MCF 10A (cell line): ENCODE results near the gene PGLYRP2. TPM values are rescaled to one million over a fixed set of nuclear protein-coding genes. Genes with fewer than 3 reads are reported as not detected.
"Not testable (repeated sequence)": the region's sequence is repeated elsewhere in the genome, so short reads cannot be mapped to it uniquely, and the experiment has no call there.

Source experiments
- BruUV-seq: library from RNA; stranded (reverse); fragments of 400-500 nt; replicated peaks from 2 replicates; lab custom pipeline; 2021; lab: Mats Ljungman, UMichigan
- CTCF ChIA-PET: fragments of 300-600 bp; sonication (Branson Sonifier 250); formaldehyde crosslinking; extraction: SDS; loops from one replicate; lab custom pipeline; 2021; ENCODE audit warnings: antibody characterized with exemption, inconsistent platforms; lab: Yijun Ruan, JAX
- POLR2A ChIA-PET: fragments of 300-600, 350-650 bp; sonication (Branson Sonifier 250); formaldehyde crosslinking; extraction: SDS; loops from one replicate; lab custom pipeline; 2020; ENCODE audit warnings: antibody characterized with exemption, inconsistent platforms; lab: Yijun Ruan, JAX
- DNase-seq: peaks from one replicate; pipeline ENCODE4 v3.0.0-alpha.2; 2018; ENCODE audit not compliant: unreplicated experiment
- H3K27ac Mint-ChIP-seq: one replicate; pipeline ENCODE4 v1.8.0; 2022; ENCODE audit warnings: mild to moderate bottlenecking, low read depth, mixed read lengths; ENCODE audit not compliant: unreplicated experiment
- H3K27me3 Mint-ChIP-seq: one replicate; pipeline ENCODE4 v1.8.0; 2022; ENCODE audit warnings: mixed read lengths; ENCODE audit not compliant: insufficient read depth, unreplicated experiment
- H3K36me3 Mint-ChIP-seq: one replicate; pipeline ENCODE4 v1.8.0; 2022; ENCODE audit warnings: mild to moderate bottlenecking, moderate library complexity, mixed read lengths; ENCODE audit not compliant: insufficient read depth, unreplicated experiment
- H3K4me1 Mint-ChIP-seq: one replicate; pipeline ENCODE4 v1.8.0; 2022; ENCODE audit warnings: mixed read lengths; ENCODE audit not compliant: insufficient read depth, unreplicated experiment
- H3K4me3 Mint-ChIP-seq: one replicate; pipeline ENCODE4 v1.8.0; 2022; ENCODE audit warnings: mild to moderate bottlenecking, moderate library complexity, mixed read lengths; ENCODE audit not compliant: unreplicated experiment
- H3K9me3 Mint-ChIP-seq: one replicate; pipeline ENCODE4 v1.8.0; 2022; ENCODE audit warnings: mixed read lengths; ENCODE audit not compliant: unreplicated experiment
- CTCF ChIP-seq: fragments of 200-600 bp; IDR thresholded peaks from one replicate; pipeline ENCODE4 v1.8.0; 2022; ENCODE audit warnings: antibody characterized with exemption, mild to moderate bottlenecking; ENCODE audit not compliant: unreplicated experiment
- intact Hi-C: fragments of 100-400 bp; cut with micrococcal nuclease; formaldehyde crosslinking; loops from 2 replicates; pipeline ENCODE4 v1.14.1; 2022
- total RNA-seq: library from RNA; stranded (reverse); gene quantifications from 2 replicates; pipeline ENCODE4 v1.2.3, GENCODE V29; 2022

The PGLYRP2 gene
- total RNA-seq, 1 experiment from 2014 or later: not detected

GRCh38 chr19:15488489-15489226 is 9.4 kb upstream of the PGLYRP2 start:
- intact Hi-C loops: no loop called here
- CTCF ChIA-PET: no interaction called here
- no TSS peak for BruUV-seq
- no peaks in the 10 kb centered on the region for H3K36me3 Mint-ChIP-seq
- H3K9me3 Mint-ChIP-seq: peaks cover 8% of the 10 kb centered on the region
- H3K4me3 Mint-ChIP-seq: no peak overlapping the region
- no peak for DNase-seq
- no peak for TF ChIP-seq CTCF
- H3K4me1 Mint-ChIP-seq: no peaks in the 10 kb centered on the region
- POLR2A ChIA-PET: no interaction called here
- H3K27me3 Mint-ChIP-seq: no peaks in the 10 kb centered on the region
- no peak overlapping the region for H3K27ac Mint-ChIP-seq

- intact Hi-C loops: no loop called here
- Mint-ChIP-seq H3K4me3 (no peak overlapping the region), H3K9me3 (peaks cover 8% of the 10 kb centered on the region), H3K4me1 (no peaks in the 10 kb centered on the region), H3K36me3 (no peaks in the 10 kb centered on the region), H3K27ac (no peak overlapping the region), H3K27me3 (no peaks in the 10 kb centered on the region)
- CTCF ChIA-PET: no interaction called here
- BruUV-seq: no TSS peak
- DNase-seq: no peak
- TF ChIP-seq CTCF: no peak
- POLR2A ChIA-PET: no interaction called here
Observed at GRCh38 chr19:15487038-15487437, 7.7 kb upstream of the PGLYRP2 start.

- POLR2A ChIA-PET, H3K27ac Mint-ChIP-seq, intact Hi-C loops, H3K4me1 Mint-ChIP-seq, BruUV-seq, DNase-seq, H3K9me3 Mint-ChIP-seq, H3K36me3 Mint-ChIP-seq, H3K27me3 Mint-ChIP-seq, H3K4me3 Mint-ChIP-seq: not testable (repeated sequence)
- CTCF ChIA-PET: interaction anchor here (0.6 to 0.7 kb wide), 3 partner anchors 89 to 699 kb away, joined by 3 to 4 read pairs (median 3); partner anchors contain the start of gene FAM32A
Observed at GRCh38 chr19:15485768-15486167, 6.5 kb upstream of the PGLYRP2 start.

DNA sequence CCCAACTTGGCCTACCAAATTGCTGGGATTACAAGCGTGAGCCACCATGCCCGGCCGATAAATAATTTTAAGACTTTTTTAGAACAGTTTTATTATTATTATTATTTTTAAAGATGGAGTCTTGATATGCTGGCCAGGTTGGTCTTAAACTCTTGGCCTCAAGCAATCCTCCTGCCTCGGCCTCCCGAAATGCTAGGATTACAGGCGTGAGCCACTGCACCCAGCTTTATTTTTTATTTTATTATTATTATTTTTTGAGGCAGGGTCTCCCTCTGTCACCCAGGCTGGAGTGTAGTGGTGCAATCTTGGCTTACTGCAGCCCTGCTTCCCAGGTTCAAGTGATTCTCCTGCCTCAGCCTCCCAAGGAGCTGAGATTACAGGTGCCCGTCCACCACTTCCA is 1.7 kb upstream of the PGLYRP2 start:
- DNase-seq, H3K27ac Mint-ChIP-seq: not testable (repeated sequence)
- CTCF ChIA-PET: interaction anchor here (0.7 kb wide), 1 partner anchor 53 kb away, joined by 3 read pairs; no protein-coding TSS in a partner anchor

GRCh38 chr19:15476325-15476724 is 3.0 kb downstream of the PGLYRP2 start:
- no TSS peak for BruUV-seq
- H3K4me3 Mint-ChIP-seq: no peak overlapping the region
- H3K9me3 Mint-ChIP-seq: no peaks in the 10 kb centered on the region
- H3K4me1 Mint-ChIP-seq: no peaks in the 10 kb centered on the region
- no peaks in the 10 kb centered on the region for H3K36me3 Mint-ChIP-seq
- no peak overlapping the region for H3K27ac Mint-ChIP-seq
- H3K27me3 Mint-ChIP-seq: no peaks in the 10 kb centered on the region
- POLR2A ChIA-PET: no interaction called here
- CTCF ChIA-PET: interaction anchor here (0.5 to 1.1 kb wide), 2 partner anchors 28 to 96 kb away, joined by 3 to 4 read pairs; no protein-coding TSS in a partner anchor
- no peak for DNase-seq
- intact Hi-C loops: no loop called here
- no peak for TF ChIP-seq CTCF

More for the DNA sequence above, 1.7 kb upstream of the PGLYRP2 start:
- H3K4me1 Mint-ChIP-seq, H3K4me3 Mint-ChIP-seq, H3K9me3 Mint-ChIP-seq, H3K36me3 Mint-ChIP-seq, intact Hi-C loops, H3K27me3 Mint-ChIP-seq, BruUV-seq: not testable (repeated sequence)
- POLR2A ChIA-PET: interaction anchor here (1.0 kb wide), 1 partner anchor 13 kb away, joined by 3 read pairs; no protein-coding TSS in a partner anchor
